SJSA1 (cell line): ENCODE results near the gene GLE1. TPM values are rescaled to one million over a fixed set of nuclear protein-coding genes. Genes with fewer than 3 reads are reported as not detected.
A peak's percentile ranks its signal among the peaks of the same experiment; 100 is the strongest.
"Not testable (repeated sequence)": the region's sequence is repeated elsewhere in the genome, so short reads cannot be mapped to it uniquely, and the experiment has no call there.

Source experiments
- DNase-seq, 2 experiments: peaks; one replicate each; pipeline ENCODE4 v3.0.0-alpha.2; 2015 to 2020; ENCODE audit warnings: low spot score in 2 of 2, low read depth in 1 of 2
- H3K27ac ChIP-seq: fragments of 250-450 bp; sonication (Bioruptor Pico); 2 replicates; pipeline ENCODE4 v1.5.1; 2020; ENCODE audit warnings: mild to moderate bottlenecking, moderate library complexity
- H3K27me3 ChIP-seq: fragments of 250-450 bp; sonication (Bioruptor Pico); replicated peaks from 2 replicates; pipeline ENCODE4 v1.5.1; 2020; ENCODE audit warnings: mild to moderate bottlenecking, moderate library complexity
- H3K36me3 ChIP-seq: fragments of 250-450 bp; sonication (Bioruptor Pico); 2 replicates; pipeline ENCODE4 v1.5.1; 2020; ENCODE audit warnings: mild to moderate bottlenecking
- H3K4me1 ChIP-seq: fragments of 250-450 bp; sonication (Bioruptor Pico); replicated peaks from 2 replicates; pipeline ENCODE4 v1.6.1; 2021; ENCODE audit warnings: mild to moderate bottlenecking
- H3K4me3 ChIP-seq: fragments of 250-450 bp; sonication (Bioruptor Pico); 2 replicates; pipeline ENCODE4 v1.5.1; 2020; ENCODE audit warnings: mild to moderate bottlenecking
- H3K9me3 ChIP-seq: fragments of 250-450 bp; sonication (Bioruptor Pico); replicated peaks from 2 replicates; pipeline ENCODE4 v1.5.1; 2020; ENCODE audit warnings: mild to moderate bottlenecking
- total RNA-seq: library from RNA; depleted of rRNA; stranded (reverse); fragments of >200 nt; shearing (Covaris generic); gene quantifications from 2 replicates; pipeline ENCODE4 v1.2.3, GENCODE V29; 2014

GLE1 gene
- total RNA-seq, 1 experiment from 2014 or later, result 31.3 TPM

- peaks cover 88% of the 10 kb centered on the region for H3K36me3 ChIP-seq
- no peaks in the 10 kb centered on the region for H3K27me3 ChIP-seq
- H3K9me3 ChIP-seq, result no peaks in the 10 kb centered on the region
- DNase-seq, result no peak
- no peak overlapping the region for H3K27ac ChIP-seq
- no peak overlapping the region for H3K4me3 ChIP-seq
- H3K4me1 ChIP-seq, result peaks cover 9% of the 10 kb centered on the region
Measured at GRCh38 chr9:128484686-128485413, 19.7 kb upstream of the GLE1 start.

GRCh38 chr9:128485414-128485855, 19.1 kb upstream of the GLE1 start:
- H3K4me1 ChIP-seq, result peaks cover 9% of the 10 kb centered on the region
- no peak for DNase-seq
- no peaks in the 10 kb centered on the region for H3K27me3 ChIP-seq
- H3K4me3 ChIP-seq, result no peak overlapping the region
- peaks cover 88% of the 10 kb centered on the region for H3K36me3 ChIP-seq
- no peak overlapping the region for H3K27ac ChIP-seq
- no peaks in the 10 kb centered on the region for H3K9me3 ChIP-seq

- Histone ChIP-seq H3K4me1 (peaks cover 9% of the 10 kb centered on the region), H3K27me3 (no peaks in the 10 kb centered on the region), H3K36me3 (peaks cover 90% of the 10 kb centered on the region), H3K4me3 (no peak overlapping the region), H3K9me3 (no peaks in the 10 kb centered on the region), H3K27ac (no peak overlapping the region)
- DNase-seq, result no peak
Measured at GRCh38 chr9:128486201-128486600, 18.3 kb upstream of the GLE1 start.

GRCh38 chr9:128493424-128493823, 11.1 kb upstream of the GLE1 start:
- no peak overlapping the region for H3K27ac ChIP-seq
- DNase-seq, result no peak
- no peaks in the 10 kb centered on the region for H3K27me3 ChIP-seq
- peaks cover 9% of the 10 kb centered on the region for H3K4me1 ChIP-seq
- no peaks in the 10 kb centered on the region for H3K9me3 ChIP-seq
- H3K36me3 ChIP-seq, result peaks cover 89% of the 10 kb centered on the region
- no peak overlapping the region for H3K4me3 ChIP-seq

GRCh38 chr9:128494108-128494745, 10.3 kb upstream of the GLE1 start:
- Histone ChIP-seq H3K9me3 (no peaks in the 10 kb centered on the region), H3K36me3 (peaks cover 90% of the 10 kb centered on the region), H3K27me3 (no peaks in the 10 kb centered on the region), H3K4me1 (peaks cover 4% of the 10 kb centered on the region), H3K4me3 (no peak overlapping the region), H3K27ac (no peak overlapping the region)
- no peak for DNase-seq

DNA sequence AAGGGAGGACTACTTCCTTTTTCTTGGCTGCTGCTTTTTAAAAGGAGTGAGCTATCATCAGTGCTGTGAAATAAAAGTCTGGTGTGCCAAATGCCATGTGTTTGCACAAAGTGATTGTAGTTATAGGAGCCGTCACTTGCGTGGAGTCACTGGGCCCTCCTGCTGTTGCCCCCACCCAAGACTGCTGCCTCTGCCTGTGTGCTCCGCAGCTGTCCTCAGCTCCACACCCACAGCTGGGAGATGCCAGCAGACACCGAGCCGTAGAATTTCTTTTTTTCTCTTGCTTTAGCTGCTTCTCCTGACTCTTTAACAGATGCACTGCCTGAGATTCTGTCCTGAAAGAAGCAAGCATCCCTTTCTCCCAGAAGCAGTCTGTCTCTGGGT, 9.8 kb upstream of the GLE1 start:
- H3K9me3 ChIP-seq, result no peaks in the 10 kb centered on the region
- no peak overlapping the region for H3K4me3 ChIP-seq
- DNase-seq, result no peak
- H3K36me3 ChIP-seq, result peaks cover 90% of the 10 kb centered on the region
- peaks cover under 1% of the 10 kb centered on the region for H3K4me1 ChIP-seq
- H3K27me3 ChIP-seq, result no peaks in the 10 kb centered on the region
- H3K27ac ChIP-seq, result no peak overlapping the region

DNA sequence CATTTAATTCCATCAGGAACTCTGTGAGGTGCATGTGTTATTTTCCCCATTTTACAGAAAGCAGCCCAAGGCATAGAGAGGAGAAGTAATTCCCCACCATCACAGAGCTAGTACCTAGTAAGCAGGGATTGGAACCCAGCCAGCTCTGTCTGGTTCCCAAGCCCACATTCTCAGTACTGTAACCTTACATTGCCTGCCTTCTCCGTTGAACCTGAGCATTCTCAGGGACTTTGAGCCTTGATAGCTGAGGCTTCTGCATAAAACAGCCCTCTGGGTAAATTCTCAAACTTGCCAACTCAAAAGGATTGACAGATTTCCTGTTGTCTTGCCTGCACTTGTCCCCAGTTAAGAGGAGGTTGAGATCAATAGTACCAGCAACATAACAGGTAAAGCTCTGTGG, 9.2 kb upstream of the GLE1 start:
- no peak overlapping the region for H3K4me3 ChIP-seq
- H3K27me3 ChIP-seq, result no peaks in the 10 kb centered on the region
- peaks cover 92% of the 10 kb centered on the region for H3K36me3 ChIP-seq
- H3K27ac ChIP-seq, result no peak overlapping the region
- no peak for DNase-seq
- H3K9me3 ChIP-seq, result no peaks in the 10 kb centered on the region
- peaks cover 3% of the 10 kb centered on the region; the same call in 1 of the 2 replicates for H3K4me1 ChIP-seq

DNA sequence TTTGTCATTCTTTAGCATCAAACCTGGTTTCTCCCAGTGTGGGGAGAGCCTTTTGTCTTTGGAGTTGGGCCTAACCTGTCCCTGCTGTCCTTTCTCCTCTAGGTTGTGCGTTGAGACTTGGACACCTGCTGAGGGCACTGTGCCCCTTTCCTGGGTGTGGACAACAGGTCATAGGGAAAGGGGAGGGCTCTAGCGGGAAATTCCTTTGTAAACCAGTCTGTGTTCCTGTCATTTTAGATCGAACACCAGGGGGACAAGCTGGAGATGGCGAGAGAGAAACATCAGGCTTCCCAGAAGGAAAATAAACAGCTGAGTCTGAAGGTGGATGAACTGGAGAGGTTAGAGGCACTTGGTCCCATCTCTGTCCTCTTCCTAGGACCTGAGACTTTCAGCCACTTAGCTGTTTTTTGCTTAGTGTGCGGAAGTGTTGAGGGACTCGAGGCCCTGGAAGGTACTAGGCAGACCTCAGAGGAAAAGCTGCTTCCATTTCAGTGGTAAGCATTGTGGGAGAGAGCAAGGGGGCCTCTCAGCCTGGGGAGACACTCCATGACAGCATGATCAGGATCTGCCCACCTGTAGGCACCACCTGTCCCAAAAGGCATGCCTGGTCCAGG, 8.6 kb upstream of the GLE1 start:
- peaks cover 90% of the 10 kb centered on the region for H3K36me3 ChIP-seq
- no peak for DNase-seq
- no peaks in the 10 kb centered on the region for H3K9me3 ChIP-seq
- no peak overlapping the region for H3K27ac ChIP-seq
- peaks cover 9% of the 10 kb centered on the region for H3K4me1 ChIP-seq
- no peak overlapping the region for H3K4me3 ChIP-seq
- H3K27me3 ChIP-seq, result no peaks in the 10 kb centered on the region

DNA sequence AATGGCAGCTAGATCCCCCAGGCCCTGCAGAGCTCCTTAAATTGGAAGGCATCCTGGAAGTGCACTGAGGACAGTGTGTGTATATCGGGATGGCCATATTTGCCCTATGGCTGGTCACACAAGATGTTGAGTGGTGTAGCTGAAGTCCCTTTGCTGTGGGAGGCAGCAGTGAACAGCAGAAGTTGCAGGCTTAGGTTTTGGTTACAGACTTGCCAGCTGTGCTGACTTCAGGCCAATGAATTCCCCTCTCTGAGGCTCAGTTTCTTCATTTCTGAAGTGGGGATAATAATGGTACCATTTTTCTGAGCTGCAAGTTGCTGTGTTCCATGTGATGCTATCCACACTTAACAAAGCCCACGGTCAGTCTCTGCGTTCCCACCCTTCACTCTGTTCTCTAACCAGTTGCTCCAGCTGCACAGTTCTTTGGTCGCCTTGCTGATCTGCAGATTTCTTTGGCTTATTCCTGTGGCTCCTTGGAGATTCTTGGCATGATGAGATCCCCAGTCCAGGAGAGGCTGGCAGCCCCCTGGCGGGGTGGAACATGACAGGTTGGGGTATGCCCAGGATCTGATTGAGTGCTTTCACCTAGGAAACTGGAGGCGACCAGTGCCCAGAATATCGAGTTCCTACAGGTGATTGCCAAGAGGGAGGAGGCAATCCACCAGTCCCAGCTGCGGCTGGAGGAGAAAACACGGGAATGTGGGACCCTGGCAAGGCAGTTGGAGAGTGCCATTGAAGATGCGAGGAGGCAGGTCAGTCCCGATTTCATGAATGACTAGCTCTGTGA, 6.5 kb upstream of the GLE1 start:
- no peak overlapping the region for H3K27ac ChIP-seq
- H3K36me3 ChIP-seq, result peaks cover 87% of the 10 kb centered on the region
- no peaks in the 10 kb centered on the region for H3K9me3 ChIP-seq
- no peak overlapping the region for H3K4me3 ChIP-seq
- peaks cover 18% of the 10 kb centered on the region for H3K4me1 ChIP-seq
- H3K27me3 ChIP-seq, result no peaks in the 10 kb centered on the region
- no peak for DNase-seq

DNA sequence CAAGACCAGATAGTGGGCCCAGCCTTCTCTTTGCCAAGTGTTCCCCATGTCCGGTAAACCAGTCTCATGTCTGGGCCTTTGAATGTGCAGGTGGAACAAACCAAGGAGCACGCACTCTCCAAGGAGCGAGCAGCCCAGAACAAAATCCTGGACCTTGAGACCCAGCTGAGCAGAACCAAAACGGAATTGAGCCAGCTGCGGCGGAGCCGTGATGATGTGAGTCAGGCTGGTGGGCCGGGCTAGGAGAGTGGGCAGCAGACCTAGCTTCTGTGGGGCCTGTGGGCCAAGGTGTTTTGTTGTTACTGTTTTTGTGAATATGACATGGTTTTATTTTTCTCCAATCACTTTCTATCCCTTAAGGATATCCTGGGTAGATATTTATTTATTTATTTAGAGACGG, 5.6 kb upstream of the GLE1 start:
- peaks cover 25% of the 10 kb centered on the region for H3K4me1 ChIP-seq
- H3K4me3 ChIP-seq, result no peak overlapping the region
- no peak overlapping the region for H3K27ac ChIP-seq
- H3K36me3 ChIP-seq, result peaks cover 78% of the 10 kb centered on the region
- DNase-seq, result no peak
- no peaks in the 10 kb centered on the region for H3K9me3 ChIP-seq
- H3K27me3 ChIP-seq, result no peaks in the 10 kb centered on the region

DNA sequence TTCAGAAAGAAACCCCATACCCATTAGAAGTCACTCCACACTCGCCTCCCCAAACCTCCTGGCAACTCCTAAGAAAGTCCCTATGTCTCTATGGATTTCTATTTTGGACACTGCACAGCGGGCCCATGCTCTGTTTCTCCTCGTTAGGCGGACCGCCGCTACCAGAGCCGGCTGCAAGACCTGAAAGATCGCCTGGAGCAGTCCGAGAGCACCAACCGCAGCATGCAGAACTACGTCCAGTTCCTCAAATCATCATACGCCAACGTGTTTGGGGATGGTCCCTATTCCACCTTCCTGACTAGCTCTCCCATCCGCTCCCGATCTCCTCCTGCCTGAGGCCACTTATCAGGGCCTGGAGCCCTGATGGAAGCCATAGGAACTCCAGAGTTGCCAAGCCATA, 4.6 kb upstream of the GLE1 start:
- no peaks in the 10 kb centered on the region for H3K9me3 ChIP-seq
- no peak overlapping the region for H3K27ac ChIP-seq
- peaks cover 68% of the 10 kb centered on the region for H3K36me3 ChIP-seq
- H3K4me1 ChIP-seq, result peaks cover 26% of the 10 kb centered on the region
- DNase-seq, result no peak
- no peak overlapping the region for H3K4me3 ChIP-seq
- no peaks in the 10 kb centered on the region for H3K27me3 ChIP-seq

DNA sequence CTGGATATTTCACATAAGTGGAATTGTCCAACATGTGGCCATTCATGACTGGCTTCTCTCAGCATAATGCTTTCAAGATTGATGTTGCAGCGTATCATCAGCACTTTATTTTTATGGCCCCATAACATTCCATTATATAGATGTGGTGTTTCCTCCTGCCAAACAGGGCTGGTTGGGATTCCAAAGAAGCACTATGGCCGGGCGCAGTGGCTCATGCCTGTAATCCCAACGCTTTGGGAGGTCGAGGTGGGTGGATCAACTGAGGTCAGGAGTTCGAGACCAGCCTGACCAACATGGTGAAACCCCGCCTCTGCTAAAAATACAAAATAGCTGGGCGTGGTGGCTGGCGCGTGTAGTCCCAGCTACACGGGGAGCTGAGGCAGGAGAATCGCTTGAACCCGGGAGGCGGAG, 1.1 kb upstream of the GLE1 start:
- not testable (repeated sequence) for H3K27ac ChIP-seq, H3K9me3 ChIP-seq, DNase-seq, H3K4me3 ChIP-seq, H3K27me3 ChIP-seq
- Histone ChIP-seq H3K4me1 (peaks cover 31% of the 10 kb centered on the region), H3K36me3 (peaks cover 44% of the 10 kb centered on the region)

- Histone ChIP-seq H3K9me3 (no peaks in the 10 kb centered on the region), H3K4me3 (peak overlapping the region; percentile 64), H3K4me1 (peaks cover 31% of the 10 kb centered on the region), H3K27ac (no peak overlapping the region), H3K27me3 (no peaks in the 10 kb centered on the region), H3K36me3 (peaks cover 41% of the 10 kb centered on the region)
- no peak for DNase-seq
Measured at GRCh38 chr9:128503870-128504269, 649 bp upstream of the GLE1 start.

DNA sequence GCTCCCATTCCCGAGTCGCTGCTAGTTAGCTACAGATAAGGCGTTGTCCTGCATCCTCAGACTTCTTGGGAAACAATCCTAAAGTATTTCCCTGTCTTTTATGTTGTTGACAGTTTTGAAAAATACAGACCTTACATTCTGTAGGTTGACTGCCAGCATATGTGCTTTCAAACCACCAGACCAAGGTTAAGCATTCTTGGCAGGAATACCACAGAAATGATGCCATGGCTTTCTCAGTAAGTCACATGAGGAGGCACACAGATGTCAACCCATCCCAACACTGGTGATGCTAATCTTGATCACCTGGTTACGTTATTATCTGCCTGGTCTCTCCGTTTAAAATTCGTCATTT, 871 bp downstream of the GLE1 start:
- DNase-seq, result no peak
- Histone ChIP-seq H3K27me3 (no peaks in the 10 kb centered on the region), H3K9me3 (no peaks in the 10 kb centered on the region), H3K27ac (no peak overlapping the region), H3K4me3 (peak overlapping the region; percentile 64), H3K36me3 (peaks cover 39% of the 10 kb centered on the region), H3K4me1 (peaks cover 27% of the 10 kb centered on the region)
